ENCODE results near the gene TAAR6.
"Not testable (repeated sequence)": the region's sequence is repeated elsewhere in the genome, so short reads cannot be mapped to it uniquely, and the experiment has no call there.

TAAR6 gene

GRCh38 chr6:132590362-132590761 lies 20.2 kb downstream of the TAAR6 start:
- no peak for DNase-seq (ENCODE audit: low read depth, low spot score)

- no peak for DNase-seq (ENCODE audit: low read depth, low spot score)
Observed at GRCh38 chr6:132592855-132593254, 22.7 kb downstream of the TAAR6 start.

- DNase-seq (ENCODE audit: low read depth, low spot score) = no peak
Observed at GRCh38 chr6:132596201-132596600, 26.1 kb downstream of the TAAR6 start.

- no peak for DNase-seq (ENCODE audit: low read depth, low spot score)
Observed at GRCh38 chr6:132598473-132598872, 28.4 kb downstream of the TAAR6 start.

GRCh38 chr6:132600900-132601299 lies 30.8 kb downstream of the TAAR6 start:
- not testable (repeated sequence) for DNase-seq (ENCODE audit: low read depth, low spot score)

GRCh38 chr6:132604635-132605152 lies 34.6 kb downstream of the TAAR6 start:
- no peak for DNase-seq (ENCODE audit: low read depth, low spot score)

GRCh38 chr6:132607544-132608233 lies 37.6 kb downstream of the TAAR6 start:
- DNase-seq (ENCODE audit: low read depth, low spot score) = no peak

GRCh38 chr6:132611616-132612015 lies 41.5 kb downstream of the TAAR6 start:
- no peak for DNase-seq (ENCODE audit: low read depth, low spot score)

GRCh38 chr6:132612449-132613108 lies 42.5 kb downstream of the TAAR6 start:
- DNase-seq (ENCODE audit: low read depth, low spot score) = no peak

- DNase-seq (ENCODE audit: low read depth, low spot score) = no peak
Observed at GRCh38 chr6:132614554-132614953, 44.4 kb downstream of the TAAR6 start.

- DNase-seq (ENCODE audit: low read depth, low spot score) = no peak
Observed at GRCh38 chr6:132616677-132617076, 46.6 kb downstream of the TAAR6 start.
